ENCODE results near the gene ANKRD9. TPM values are rescaled to one million over a fixed set of nuclear protein-coding genes. Genes with fewer than 3 reads are reported as not detected.

ANKRD9 gene
- total and polyA plus RNA-seq, 7 donors = 22.7 to 126 (median 74.4) TPM

DNA sequence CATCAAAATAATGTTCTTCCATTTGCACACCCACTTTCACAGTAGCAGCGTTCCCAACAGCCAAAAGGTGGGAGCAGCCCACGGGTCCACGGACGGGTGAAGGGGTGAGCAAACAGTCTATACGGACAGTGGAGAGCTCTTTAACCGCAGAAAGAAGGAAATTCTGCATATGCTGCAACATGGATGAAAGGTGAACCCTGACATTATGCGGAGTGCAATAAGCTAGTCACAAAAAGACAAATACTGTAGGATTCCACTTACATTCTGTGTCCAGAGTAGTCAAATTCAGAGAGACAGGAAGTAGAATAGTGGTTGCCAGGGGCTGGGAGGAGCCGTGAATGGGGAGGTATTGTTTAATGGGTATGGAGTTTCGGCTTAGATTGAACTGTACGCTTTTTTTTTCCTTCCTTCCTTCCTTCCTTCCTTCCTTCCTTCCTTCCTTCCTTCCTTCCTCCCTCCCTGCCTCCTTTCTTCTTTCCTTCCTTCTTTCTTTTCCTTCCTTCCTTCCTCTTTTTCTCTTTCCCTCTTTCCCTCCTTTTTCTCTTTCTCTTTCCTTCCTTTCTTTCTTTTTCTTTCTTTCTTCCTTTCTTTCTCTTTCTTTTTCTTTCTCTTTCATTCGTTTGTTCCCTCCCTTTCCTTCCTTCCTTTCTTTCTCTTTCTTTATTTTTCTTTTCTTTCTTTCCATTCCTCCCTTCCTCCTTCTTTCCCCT, 15.8 kb upstream of the ANKRD9 start:
- Histone ChIP-seq H3K27me3 (ENCODE audit: insufficient read depth in 3 of 3, low read length in 2 of 3) (no peaks in the 10 kb centered on the region), H3K9me3 (no peaks in the 10 kb centered on the region), H3K4me1 (peaks cover 11% of the 10 kb centered on the region), H3K36me3 (ENCODE audit: insufficient read depth in 1 of 2, low read depth in 1 of 2) (no peaks in the 10 kb centered on the region), H3K27ac (peak overlapping the region; percentile 70), H3K4me3 (peak overlapping the region; percentile 68)
- ATAC-seq (peak in 2 of 4 donors; percentile 12 to 26), DNase-seq (peak; percentile 25 to 48)
- TF ChIP-seq CTCF (IDR thresholded peaks at IDR 0.05) = no peak
- WGBS, 3 donors = 4 to 7% (median 5%) methylated on average over 11 of the region's 11 CpGs
- intact Hi-C loops (cut with DNase I) = loop anchor here in 1 of 2 donors (2.0 to 10.0 kb wide), 2 partner anchors 67 to 389 kb away; partner anchors contain the start of gene RCOR1

GRCh38 chr14:102524451-102525218, 15.1 kb upstream of the ANKRD9 start:
- Histone ChIP-seq H3K36me3 (ENCODE audit: insufficient read depth in 1 of 2, low read depth in 1 of 2) (no peaks in the 10 kb centered on the region), H3K27me3 (ENCODE audit: insufficient read depth in 3 of 3, low read length in 2 of 3) (no peaks in the 10 kb centered on the region), H3K4me3 (peak overlapping the region; percentile 68), H3K4me1 (peaks cover 11% of the 10 kb centered on the region), H3K27ac (peak overlapping the region; percentile 70), H3K9me3 (no peaks in the 10 kb centered on the region)
- intact Hi-C loops (cut with DNase I) = loop anchor here in 1 of 2 donors (2.0 to 10.0 kb wide), 2 partner anchors 68 to 390 kb away; partner anchors contain the start of gene RCOR1
- ATAC-seq (peak; percentile 96 to 98 (median 98)), DNase-seq (peak; percentile 98 to 99)
- WGBS, 3 donors = 1% methylated on average over 25 to 32 of the region's 32 CpGs
- peak; percentile 95 for TF ChIP-seq CTCF (IDR thresholded peaks at IDR 0.05)

DNA sequence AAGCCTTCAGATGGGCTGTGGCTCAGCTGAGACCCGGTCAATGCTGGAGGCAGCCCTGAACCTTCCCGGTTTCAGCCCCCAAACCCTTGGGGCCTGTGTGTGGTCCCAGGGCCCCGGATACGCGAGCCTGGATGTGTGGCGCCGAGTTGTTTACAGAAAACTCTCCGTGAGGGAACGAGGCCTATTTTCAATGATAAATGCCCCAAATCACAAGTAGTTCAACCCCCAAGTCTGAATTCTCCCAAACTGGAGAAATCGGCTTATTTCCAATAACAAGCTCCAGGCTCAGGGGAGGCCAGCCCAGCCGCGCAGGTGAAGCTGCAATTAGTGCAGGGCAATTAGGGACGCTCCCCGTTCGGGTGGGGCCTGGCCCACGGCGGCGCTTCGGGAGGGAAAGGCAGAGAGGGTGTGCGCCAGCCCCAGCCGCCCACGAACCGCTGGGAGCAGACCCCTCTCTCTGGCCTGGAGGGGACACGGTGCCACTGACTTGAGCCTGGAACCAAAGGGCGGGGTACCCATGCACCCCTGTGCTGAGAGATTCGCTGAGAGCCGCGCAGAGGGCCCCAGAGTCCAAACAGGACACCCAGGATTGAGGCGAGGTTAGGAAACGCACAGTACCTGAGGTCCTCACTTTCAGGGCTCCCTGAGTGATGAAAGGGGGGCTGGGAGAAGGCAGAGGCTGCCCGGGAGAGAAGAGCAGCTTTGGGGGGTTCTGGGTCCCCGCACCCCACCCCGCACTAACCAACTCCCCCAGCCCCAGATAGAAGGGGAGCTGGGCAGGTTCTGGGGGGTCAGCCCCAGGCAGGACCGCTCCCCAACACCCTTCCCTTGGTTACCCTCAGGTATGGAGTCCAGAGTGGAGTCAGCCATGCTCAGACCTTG, 14.2 kb upstream of the ANKRD9 start:
- intact Hi-C loops (cut with DNase I) = loop anchor here in 1 of 2 donors (2.0 to 10.0 kb wide), 2 partner anchors 69 to 391 kb away; partner anchors contain the start of gene RCOR1

More for the DNA sequence above, 14.2 kb upstream of the ANKRD9 start:
- H3K9me3 ChIP-seq = no peaks in the 10 kb centered on the region
- no peaks in the 10 kb centered on the region for H3K36me3 ChIP-seq (ENCODE audit: insufficient read depth in 1 of 2, low read depth in 1 of 2)
- H3K4me1 ChIP-seq = peaks cover 11% of the 10 kb centered on the region
- no peaks in the 10 kb centered on the region for H3K27me3 ChIP-seq (ENCODE audit: insufficient read depth in 3 of 3, low read length in 2 of 3)
- WGBS, 3 donors = 58 to 69% (median 63%) methylated on average over 32 to 34 of the region's 34 CpGs
- peak in 2 of 4 donors; percentile 1 to 6 for ATAC-seq
- H3K27ac ChIP-seq = no peak overlapping the region
- TF ChIP-seq CTCF (IDR thresholded peaks at IDR 0.05) = no peak
- H3K4me3 ChIP-seq = peak overlapping the region; percentile 68
- peak in 1 of 2 donors; percentile 46 for DNase-seq
